BE2C (cell line): ENCODE measurements around the gene UBQLN1.

Experiments
- DNase-seq: peaks from one replicate; pipeline ENCODE4 v3.0.0-alpha.2; 2020
- H3K27me3 ChIP-seq: fragments of 250-450 bp; sonication (Bioruptor Pico); 2 replicates; pipeline ENCODE4 v1.5.1; 2020; ENCODE audit warnings: mild to moderate bottlenecking
- H3K36me3 ChIP-seq: fragments of 250-450 bp; sonication (Bioruptor Pico); 2 replicates; pipeline ENCODE4 v1.5.1; 2020; ENCODE audit warnings: mild to moderate bottlenecking
- H3K4me1 ChIP-seq: fragments of 250-450 bp; sonication (Bioruptor Pico); 2 replicates; pipeline ENCODE4 v1.5.1; 2020
- H3K4me3 ChIP-seq: 2 replicates; pipeline ENCODE4 v1.5.1; 2011; ENCODE audit warnings: low read depth, low read length
- H3K9me3 ChIP-seq: fragments of 250-450 bp; sonication (Bioruptor Pico); 2 replicates; pipeline ENCODE4 v1.5.1; 2020
- TF ChIP-seq, protein P1 (sequence below): IDR thresholded peaks from 2 replicates; pipeline ENCODE4 v1.5.1; 2012; ENCODE audit warnings: mild to moderate bottlenecking, low read depth, low read length

Gene UBQLN1

DNA sequence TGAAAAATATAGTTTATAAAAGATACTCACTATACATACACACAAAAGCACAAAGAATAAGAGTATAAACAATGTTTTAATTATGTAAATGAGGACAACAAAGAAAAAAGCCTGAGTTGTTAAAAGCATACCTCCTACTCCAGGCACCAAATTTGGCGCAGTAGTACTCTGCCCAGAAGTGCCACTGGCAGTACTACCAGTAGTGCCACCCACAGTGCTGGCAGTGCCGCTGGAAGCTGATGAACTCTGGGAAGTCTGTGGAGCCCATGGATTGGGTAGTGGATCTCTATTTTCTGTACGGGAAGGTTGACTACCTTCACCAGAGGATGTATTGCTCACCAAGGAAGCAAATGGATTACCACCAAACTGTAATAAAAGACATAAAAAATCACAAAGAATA, 30.2 kb downstream of the UBQLN1 start:
- Histone ChIP-seq H3K36me3 (peaks cover 66% of the 10 kb centered on the region), H3K27me3 (no peaks in the 10 kb centered on the region), H3K4me1 (no peaks in the 10 kb centered on the region), H3K4me3 (no peak overlapping the region), H3K9me3 (no peaks in the 10 kb centered on the region)
- TF ChIP-seq, protein P1, sequence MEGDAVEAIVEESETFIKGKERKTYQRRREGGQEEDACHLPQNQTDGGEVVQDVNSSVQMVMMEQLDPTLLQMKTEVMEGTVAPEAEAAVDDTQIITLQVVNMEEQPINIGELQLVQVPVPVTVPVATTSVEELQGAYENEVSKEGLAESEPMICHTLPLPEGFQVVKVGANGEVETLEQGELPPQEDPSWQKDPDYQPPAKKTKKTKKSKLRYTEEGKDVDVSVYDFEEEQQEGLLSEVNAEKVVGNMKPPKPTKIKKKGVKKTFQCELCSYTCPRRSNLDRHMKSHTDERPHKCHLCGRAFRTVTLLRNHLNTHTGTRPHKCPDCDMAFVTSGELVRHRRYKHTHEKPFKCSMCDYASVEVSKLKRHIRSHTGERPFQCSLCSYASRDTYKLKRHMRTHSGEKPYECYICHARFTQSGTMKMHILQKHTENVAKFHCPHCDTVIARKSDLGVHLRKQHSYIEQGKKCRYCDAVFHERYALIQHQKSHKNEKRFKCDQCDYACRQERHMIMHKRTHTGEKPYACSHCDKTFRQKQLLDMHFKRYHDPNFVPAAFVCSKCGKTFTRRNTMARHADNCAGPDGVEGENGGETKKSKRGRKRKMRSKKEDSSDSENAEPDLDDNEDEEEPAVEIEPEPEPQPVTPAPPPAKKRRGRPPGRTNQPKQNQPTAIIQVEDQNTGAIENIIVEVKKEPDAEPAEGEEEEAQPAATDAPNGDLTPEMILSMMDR = no peak
- no peak for DNase-seq

DNA sequence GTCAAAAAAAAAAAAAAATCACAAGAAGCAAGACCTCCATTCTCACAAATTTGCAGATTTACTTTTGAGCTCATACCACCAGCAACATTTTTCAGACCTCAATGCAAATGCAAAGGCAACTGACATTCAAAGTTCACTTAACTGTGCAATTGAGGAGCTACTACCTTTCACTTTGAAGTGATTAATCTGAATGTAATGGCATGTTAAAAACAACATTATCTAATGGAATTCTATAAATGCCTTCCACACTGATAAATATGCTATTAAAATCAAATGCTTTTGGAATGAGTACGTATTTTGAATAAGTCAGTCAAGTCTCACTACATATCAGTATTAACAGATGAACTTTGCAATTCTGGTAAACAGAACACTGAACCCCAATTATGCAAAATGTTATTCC, 32.3 kb downstream of the UBQLN1 start:
- Histone ChIP-seq H3K4me3 (no peak overlapping the region), H3K9me3 (no peaks in the 10 kb centered on the region), H3K27me3 (no peaks in the 10 kb centered on the region), H3K36me3 (peaks cover 63% of the 10 kb centered on the region), H3K4me1 (no peaks in the 10 kb centered on the region)
- no peak for DNase-seq
- TF ChIP-seq, protein P1 = no peak

DNA sequence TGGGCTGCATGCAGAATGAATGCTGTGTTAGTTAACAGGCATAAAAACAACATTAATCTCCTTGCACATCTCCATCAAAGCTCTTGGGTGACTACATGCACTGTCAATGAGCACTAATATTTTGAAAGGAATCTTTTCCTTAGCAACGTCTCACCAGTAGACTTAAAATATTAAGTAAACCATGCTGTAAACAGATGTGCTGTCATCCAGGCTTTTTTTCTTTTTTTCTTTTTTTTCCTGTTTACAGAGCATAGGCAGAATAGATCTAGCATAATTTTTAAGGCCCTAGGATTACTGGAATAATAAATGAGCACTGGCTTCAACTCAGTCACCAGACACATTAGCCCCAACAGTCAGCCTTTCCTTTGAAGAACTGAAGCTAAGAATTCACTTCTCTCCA, 36.3 kb downstream of the UBQLN1 start:
- no peaks in the 10 kb centered on the region for H3K4me1 ChIP-seq
- peaks cover 44% of the 10 kb centered on the region for H3K36me3 ChIP-seq
- H3K9me3 ChIP-seq = no peaks in the 10 kb centered on the region
- TF ChIP-seq, protein P1 = no peak
- no peak for DNase-seq
- H3K27me3 ChIP-seq = no peaks in the 10 kb centered on the region
- no peak overlapping the region for H3K4me3 ChIP-seq

DNA sequence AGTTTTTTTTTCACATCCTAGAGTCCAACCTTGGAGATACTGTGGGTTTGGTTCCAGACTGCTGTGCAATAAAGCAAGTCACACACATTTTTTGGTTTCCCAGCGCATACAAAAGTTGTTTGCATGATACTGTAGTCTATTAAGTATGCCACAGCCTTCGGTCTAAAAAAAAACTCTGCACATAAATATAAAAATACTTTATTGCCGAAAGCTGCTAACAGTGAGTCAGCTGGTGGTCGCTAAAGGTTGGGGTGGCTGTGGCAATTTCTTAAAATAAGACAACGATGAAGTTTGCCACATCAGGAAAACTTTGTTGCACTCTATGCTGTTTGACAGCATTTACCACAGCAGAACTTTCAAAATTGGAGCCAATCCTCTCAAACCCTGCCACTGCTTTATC, 37.4 kb downstream of the UBQLN1 start:
- TF ChIP-seq, protein P1 = no peak
- no peaks in the 10 kb centered on the region for H3K9me3 ChIP-seq
- no peaks in the 10 kb centered on the region for H3K27me3 ChIP-seq
- H3K4me1 ChIP-seq = no peaks in the 10 kb centered on the region
- DNase-seq = no peak
- H3K36me3 ChIP-seq = peaks cover 49% of the 10 kb centered on the region
- H3K4me3 ChIP-seq = no peak overlapping the region

- Histone ChIP-seq H3K9me3 (no peaks in the 10 kb centered on the region), H3K4me1 (no peaks in the 10 kb centered on the region), H3K27me3 (no peaks in the 10 kb centered on the region), H3K4me3 (no peak overlapping the region), H3K36me3 (peaks cover 52% of the 10 kb centered on the region)
- TF ChIP-seq, protein P1 = no peak
- no peak for DNase-seq
These were observed 38.7 kb downstream of the UBQLN1 start for GRCh38 chr9:83669067-83669466.

- Histone ChIP-seq H3K4me1 (no peaks in the 10 kb centered on the region), H3K4me3 (no peak overlapping the region), H3K27me3 (no peaks in the 10 kb centered on the region), H3K36me3 (peaks cover 59% of the 10 kb centered on the region), H3K9me3 (no peaks in the 10 kb centered on the region)
- no peak for DNase-seq
- TF ChIP-seq, protein P1 = no peak
These were observed 42.1 kb downstream of the UBQLN1 start for GRCh38 chr9:83665580-83666200.
